GM23338 (cell line): Measurements from ENCODE around the gene SARDH.

Source experiments
- CREB1 ChIP-seq: fragments of 250-450 bp; sonication (Bioruptor Pico); IDR thresholded peaks from 2 replicates; pipeline ENCODE4 v1.5.0; 2020; ENCODE audit warnings: low read depth, mild to moderate bottlenecking, moderate library complexity
- CTCF ChIP-seq, 2 experiments: fragments of 200-600 bp in 1 of 2; sonication (generic) in 1 of 2; conservative IDR thresholded peaks; 2 replicates each; pipeline versions ENCODE4 v1.5.1 to v1.6.1; 2016 to 2017; ENCODE audit warnings: antibody characterized with exemption in 2 of 2, low read depth in 2 of 2, mild to moderate bottlenecking in 2 of 2, moderate library complexity in 1 of 2
- EZH2 ChIP-seq: fragments of 200-600 bp; sonication (generic); IDR thresholded peaks from one replicate; pipeline ENCODE4 v1.8.0; 2017; ENCODE audit warnings: antibody characterized with exemption, mild to moderate bottlenecking, low read depth; ENCODE audit not compliant: unreplicated experiment
- EZH2phosphoT487 ChIP-seq: fragments of 200-600 bp; sonication (generic); IDR thresholded peaks from one replicate; pipeline ENCODE4 v1.8.1; 2018; ENCODE audit warnings: antibody characterized with exemption; ENCODE audit not compliant: unreplicated experiment
- JUNB ChIP-seq: IDR thresholded peaks from one replicate; pipeline ENCODE4 v1.6.1; 2016; ENCODE audit warnings: antibody characterized with exemption; ENCODE audit not compliant: unreplicated experiment
- POLR2AphosphoS5 ChIP-seq: IDR thresholded peaks from 2 replicates; pipeline ENCODE4 v1.6.1; 2016; ENCODE audit warnings: antibody characterized with exemption, low read depth
- ZNF462 ChIP-seq: fragments of 250-450 bp; sonication (Bioruptor Pico); IDR thresholded peaks from 2 replicates; pipeline ENCODE4 v1.5.0; 2020; ENCODE audit warnings: mild to moderate bottlenecking, moderate library complexity

- no peak for TF ChIP-seq CTCF (conservative IDR thresholded peaks at IDR 0.05; ENCODE audit: low read depth in 2 of 2)
- TF ChIP-seq CREB1 (CRISPR knock-in tag) = no peak
- TF ChIP-seq EZH2phosphoT487 = no peak
- TF ChIP-seq POLR2AphosphoS5 = no peak
- no peak for TF ChIP-seq EZH2
- no peak for TF ChIP-seq ZNF462 (CRISPR knock-in tag)
- TF ChIP-seq JUNB = no peak
Measured at GRCh38 chr9:133614056-133614455, 124.1 kb downstream of the SARDH start.
